ENCODE measurements around the gene CACNA2D2. TPM values are rescaled to one million over a fixed set of nuclear protein-coding genes. Genes with fewer than 3 reads are reported as not detected.

Gene CACNA2D2
- total RNA-seq, 4 donors from 2014 or later = 1.5 to 3.3 (median 2.9) TPM

GRCh38 chr3:50491023-50491422 lies 12.4 kb downstream of the CACNA2D2 start:
- intact Hi-C loops (cut with DNase I) = no loop called here
- WGBS, 2 donors = 82 to 90% methylated on average over 4 to 5 of the region's 5 CpGs
- TF ChIP-seq POLR2A (IDR thresholded peaks at IDR 0.05) = no peak
- TF ChIP-seq, protein P1, sequence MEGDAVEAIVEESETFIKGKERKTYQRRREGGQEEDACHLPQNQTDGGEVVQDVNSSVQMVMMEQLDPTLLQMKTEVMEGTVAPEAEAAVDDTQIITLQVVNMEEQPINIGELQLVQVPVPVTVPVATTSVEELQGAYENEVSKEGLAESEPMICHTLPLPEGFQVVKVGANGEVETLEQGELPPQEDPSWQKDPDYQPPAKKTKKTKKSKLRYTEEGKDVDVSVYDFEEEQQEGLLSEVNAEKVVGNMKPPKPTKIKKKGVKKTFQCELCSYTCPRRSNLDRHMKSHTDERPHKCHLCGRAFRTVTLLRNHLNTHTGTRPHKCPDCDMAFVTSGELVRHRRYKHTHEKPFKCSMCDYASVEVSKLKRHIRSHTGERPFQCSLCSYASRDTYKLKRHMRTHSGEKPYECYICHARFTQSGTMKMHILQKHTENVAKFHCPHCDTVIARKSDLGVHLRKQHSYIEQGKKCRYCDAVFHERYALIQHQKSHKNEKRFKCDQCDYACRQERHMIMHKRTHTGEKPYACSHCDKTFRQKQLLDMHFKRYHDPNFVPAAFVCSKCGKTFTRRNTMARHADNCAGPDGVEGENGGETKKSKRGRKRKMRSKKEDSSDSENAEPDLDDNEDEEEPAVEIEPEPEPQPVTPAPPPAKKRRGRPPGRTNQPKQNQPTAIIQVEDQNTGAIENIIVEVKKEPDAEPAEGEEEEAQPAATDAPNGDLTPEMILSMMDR (IDR thresholded peaks at IDR 0.05) = no peak

GRCh38 chr3:50490424-50490823 lies 13.0 kb downstream of the CACNA2D2 start:
- TF ChIP-seq, protein P1 (IDR thresholded peaks at IDR 0.05) = no peak
- no peak for TF ChIP-seq POLR2A (IDR thresholded peaks at IDR 0.05)
- no CpG with 5 or more reads among the region's 1 CpG for WGBS, 2 donors
- no peaks in the 10 kb centered on the region for H3K36me3 ChIP-seq
- DNase-seq = peak in 1 of 2 donors; percentile 22
- intact Hi-C loops (cut with DNase I) = no loop called here
- no peaks in the 10 kb centered on the region for H3K9me3 ChIP-seq
- no peak overlapping the region for H3K4me3 ChIP-seq (replicated peaks in 1 of 3)
- H3K27ac ChIP-seq = no peak overlapping the region
- H3K4me1 ChIP-seq = peaks cover 0 to 4% of the 10 kb centered on the region in 2 donors
- H3K27me3 ChIP-seq = no peaks in the 10 kb centered on the region

More at GRCh38 chr3:50491023-50491422, 12.4 kb downstream of the CACNA2D2 start:
- Histone ChIP-seq H3K27ac (no peak overlapping the region), H3K36me3 (no peaks in the 10 kb centered on the region), H3K27me3 (no peaks in the 10 kb centered on the region), H3K4me1 (peaks cover 0 to 4% of the 10 kb centered on the region in 2 donors), H3K4me3 (replicated peaks in 1 of 3) (no peak overlapping the region), H3K9me3 (no peaks in the 10 kb centered on the region)
- DNase-seq = no peak

DNA sequence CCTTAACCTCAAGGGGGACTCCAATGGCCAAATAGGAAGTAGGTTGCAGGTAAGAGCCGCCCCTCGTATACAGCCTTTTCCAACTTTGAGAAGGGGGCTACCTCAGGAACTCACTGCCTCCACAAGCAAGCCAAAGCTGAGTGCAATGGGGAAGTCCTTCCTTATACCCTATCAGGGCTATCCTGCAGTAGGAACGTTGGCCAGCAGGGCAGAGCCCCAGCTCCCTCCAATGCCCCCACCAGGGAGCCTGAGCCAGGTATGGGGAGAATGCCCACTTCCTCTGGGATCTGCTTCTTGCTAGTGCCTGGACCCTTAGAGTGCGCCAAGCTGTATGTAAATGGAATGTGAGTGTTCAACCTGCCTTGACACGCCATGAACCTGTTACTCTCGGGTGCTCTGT lies 16.3 kb downstream of the CACNA2D2 start:
- Histone ChIP-seq H3K27ac (no peak overlapping the region), H3K9me3 (no peaks in the 10 kb centered on the region), H3K36me3 (no peaks in the 10 kb centered on the region), H3K4me3 (replicated peaks in 1 of 3) (no peak overlapping the region), H3K27me3 (no peaks in the 10 kb centered on the region), H3K4me1 (peaks cover 0 to 4% of the 10 kb centered on the region in 2 donors)
- intact Hi-C loops (cut with DNase I) = no loop called here
- no peak for TF ChIP-seq POLR2A (IDR thresholded peaks at IDR 0.05)
- TF ChIP-seq, protein P1 (IDR thresholded peaks at IDR 0.05) = no peak
- DNase-seq = no peak
- 85 to 94% methylated on average over 6 of the region's 6 CpGs for WGBS, 2 donors

- no peaks in the 10 kb centered on the region for H3K36me3 ChIP-seq
- TF ChIP-seq POLR2A (IDR thresholded peaks at IDR 0.05) = no peak
- TF ChIP-seq, protein P1 (IDR thresholded peaks at IDR 0.05) = no peak
- WGBS, 2 donors = 93 to 97% methylated on average over 4 of the region's 4 CpGs
- DNase-seq = no peak
- H3K9me3 ChIP-seq = no peaks in the 10 kb centered on the region
- peaks cover 0 to 4% of the 10 kb centered on the region in 2 donors for H3K4me1 ChIP-seq
- H3K27me3 ChIP-seq = no peaks in the 10 kb centered on the region
- H3K4me3 ChIP-seq (replicated peaks in 1 of 3) = no peak overlapping the region
- intact Hi-C loops (cut with DNase I) = no loop called here
- no peak overlapping the region for H3K27ac ChIP-seq
These were observed 17.1 kb downstream of the CACNA2D2 start for GRCh38 chr3:50486219-50486888.

DNA sequence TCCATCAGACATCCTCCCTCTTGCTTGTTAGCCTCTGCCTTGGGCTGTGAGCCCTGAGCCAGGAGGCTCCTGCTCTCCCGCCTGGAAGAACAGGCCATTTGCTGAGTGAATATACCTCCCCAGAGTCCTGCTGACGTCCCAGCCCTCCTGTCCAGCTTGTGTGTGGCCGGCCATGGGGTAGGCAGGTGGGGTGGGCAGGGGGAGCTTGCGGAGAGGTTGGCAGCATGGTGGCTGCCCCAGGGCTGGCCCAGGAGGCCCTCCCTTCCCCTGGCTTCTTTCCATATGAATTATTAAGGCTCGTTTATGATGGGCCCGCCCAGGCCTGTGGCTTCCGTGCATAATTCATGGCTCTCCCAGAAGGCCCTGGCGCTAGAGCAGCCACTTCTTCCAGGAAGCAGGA lies 18.7 kb downstream of the CACNA2D2 start:
- Histone ChIP-seq H3K4me1 (no peaks in the 10 kb centered on the region), H3K36me3 (no peaks in the 10 kb centered on the region), H3K4me3 (replicated peaks in 1 of 3) (no peak overlapping the region), H3K9me3 (no peaks in the 10 kb centered on the region), H3K27ac (no peak overlapping the region), H3K27me3 (no peaks in the 10 kb centered on the region)
- intact Hi-C loops (cut with DNase I) = no loop called here
- no peak for TF ChIP-seq POLR2A (IDR thresholded peaks at IDR 0.05)
- TF ChIP-seq, protein P1 (IDR thresholded peaks at IDR 0.05) = no peak
- DNase-seq = no peak
- 67 to 72% methylated on average over 7 of the region's 8 CpGs for WGBS, 2 donors
